Posterior cingulate gyrus (tissue), 11 donors: Measurements from ENCODE around the gene MT1F.
A peak's percentile ranks its signal among the peaks of the same experiment; 100 is the strongest.
"Not testable (repeated sequence)": the region's sequence is repeated elsewhere in the genome, so short reads cannot be mapped to it uniquely, and the experiment has no call there.

Experiments used
- DNase-seq, 10 donors: peaks; one replicate each; pipeline versions ENCODE4 v3.0.0 to v3.0.0-alpha.2; 2020 to 2021; ENCODE audit warnings: mixed read lengths in 3 of 10
- intact Hi-C: fragments of 100-400 bp; cut with DNase I; formaldehyde crosslinking; loops from one replicate; pipeline ENCODE4 v1.15.1; 2023

MT1F gene

GRCh38 chr16:56641166-56641565 lies 16.6 kb upstream of the MT1F start:
- intact Hi-C loops: no loop called here

GRCh38 chr16:56643080-56643778 lies 14.5 kb upstream of the MT1F start:
- DNase-seq: no peak
- intact Hi-C loops: no loop called here

More at GRCh38 chr16:56641166-56641565, 16.6 kb upstream of the MT1F start:
- no peak for DNase-seq

GRCh38 chr16:56643833-56644232 lies 13.9 kb upstream of the MT1F start:
- intact Hi-C loops: no loop called here
- DNase-seq: no peak

- DNase-seq: no peak
- intact Hi-C loops: no loop called here
Observed at GRCh38 chr16:56645311-56645710, 12.4 kb upstream of the MT1F start.

- intact Hi-C loops: no loop called here
- no peak for DNase-seq
Observed at GRCh38 chr16:56645838-56646237, 11.9 kb upstream of the MT1F start.

GRCh38 chr16:56647641-56648431 lies 9.9 kb upstream of the MT1F start:
- no peak for DNase-seq
- intact Hi-C loops: no loop called here

- no peak for DNase-seq
- intact Hi-C loops: no loop called here
Observed at GRCh38 chr16:56649271-56649670, 8.5 kb upstream of the MT1F start.

GRCh38 chr16:56649820-56650219 lies 7.9 kb upstream of the MT1F start:
- intact Hi-C loops: no loop called here
- DNase-seq: no peak

GRCh38 chr16:56651586-56651985 lies 6.2 kb upstream of the MT1F start, which contains the start of gene MT1B:
MT1B (plus strand) TSS chr16:56651886; CDS start chr16:56651954, 68 bp downstream.
- intact Hi-C loops: no loop called here
- no peak for DNase-seq

GRCh38 chr16:56652600-56652999 lies 5.2 kb upstream of the MT1F start:
- intact Hi-C loops: no loop called here

GRCh38 chr16:56653218-56653617 lies 4.5 kb upstream of the MT1F start:
- DNase-seq: no peak
- intact Hi-C loops: no loop called here

More at GRCh38 chr16:56652600-56652999, 5.2 kb upstream of the MT1F start:
- no peak for DNase-seq

- peak in 3 of 10 donors; percentile 22 to 66 (median 63) for DNase-seq
- intact Hi-C loops: no loop called here
Observed at GRCh38 chr16:56658327-56658875, 642 bp downstream of the MT1F start.

GRCh38 chr16:56662357-56663354 lies 4.9 kb downstream of the MT1F start:
- peak in 4 of 10 donors; percentile 28 to 87 (median 66) for DNase-seq
- intact Hi-C loops: no loop called here

- intact Hi-C loops: no loop called here
- no peak for DNase-seq
Observed at GRCh38 chr16:56664506-56664905, 6.7 kb downstream of the MT1F start.

GRCh38 chr16:56665286-56666261 lies 7.8 kb downstream of the MT1F start:
- DNase-seq, intact Hi-C loops: not testable (repeated sequence)

GRCh38 chr16:56667581-56668571 lies 10.1 kb downstream of the MT1F start, which contains the start of gene MT1G:
MT1G (minus strand) TSS chr16:56668065; CDS start chr16:56667993, 72 bp downstream.
- peak in 4 of 10 donors; percentile 29 to 86 (median 78) for DNase-seq
- intact Hi-C loops: no loop called here

GRCh38 chr16:56669005-56669839 lies 11.5 kb downstream of the MT1F start, which contains the start of gene MT1H:
MT1H (plus strand) TSS chr16:56669814; CDS start chr16:56669885, 71 bp downstream.
- intact Hi-C loops: no loop called here
- DNase-seq: peak in 2 of 10 donors; percentile 59 to 79
